Muscle layer of duodenum (tissue), 2 donors: ENCODE measurements around the gene ERC1.

Experiments used
- H3K27ac ChIP-seq: one replicate; pipeline ENCODE4 v1.7.0; 2013; ENCODE audit warnings: mild to moderate bottlenecking, low read length
- H3K27me3 ChIP-seq: one replicate; pipeline ENCODE4 v1.7.0; 2013; ENCODE audit warnings: low read depth, mild to moderate bottlenecking, control low read depth, low read length
- H3K36me3 ChIP-seq, 2 donors: one replicate each; pipeline ENCODE4 v1.7.0; 2013; ENCODE audit warnings: low read length in 2 of 2, control low read depth in 1 of 2, mild to moderate bottlenecking in 1 of 2; ENCODE audit not compliant: insufficient read depth in 2 of 2, control insufficient read depth in 1 of 2
- H3K4me1 ChIP-seq, 2 donors: one replicate each; pipeline ENCODE4 v1.7.0; 2013; ENCODE audit warnings: low read length in 2 of 2, mild to moderate bottlenecking in 2 of 2, control low read depth in 1 of 2, moderate library complexity in 1 of 2; ENCODE audit not compliant: insufficient read depth in 2 of 2, control insufficient read depth in 1 of 2
- H3K4me3 ChIP-seq, 2 donors: one replicate each; pipeline ENCODE4 v1.7.0; 2013; ENCODE audit warnings: low read length in 2 of 2, low read depth in 1 of 2, mild to moderate bottlenecking in 1 of 2
- H3K9me3 ChIP-seq, 2 donors: one replicate each; pipeline ENCODE4 v1.7.0; 2013; ENCODE audit warnings: low read length in 2 of 2, control low read depth in 1 of 2, mild to moderate bottlenecking in 1 of 2; ENCODE audit not compliant: control insufficient read depth in 1 of 2
- donor health status: healthy.

The ERC1 gene

DNA sequence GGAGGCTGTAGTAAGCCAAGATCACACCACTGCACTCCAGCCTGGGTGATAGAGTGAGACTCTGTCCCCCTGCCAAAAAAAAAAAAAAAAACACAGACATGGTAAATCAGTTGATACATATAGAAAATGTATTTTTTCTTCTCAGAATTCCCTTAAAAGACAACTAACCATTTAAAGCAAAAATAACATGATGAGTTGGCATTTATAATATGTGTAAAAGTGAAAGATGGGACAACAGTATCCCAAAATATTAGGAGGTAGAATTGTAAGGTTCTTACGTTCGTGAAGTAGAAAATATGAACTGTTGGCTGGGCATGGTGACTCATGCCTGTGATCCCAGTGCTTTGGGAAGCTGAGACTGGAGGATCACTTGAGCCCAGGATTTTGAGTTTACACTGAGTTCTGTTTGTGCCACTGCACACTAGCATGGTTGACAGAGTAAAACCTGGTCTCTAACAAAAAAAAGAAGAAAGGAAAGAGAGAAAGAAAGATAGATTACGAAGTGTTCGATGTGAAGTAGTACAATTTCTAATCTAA lies 306.7 kb downstream of the ERC1 start:
- Histone ChIP-seq H3K27ac (no peak overlapping the region), H3K36me3 (no peaks in the 10 kb centered on the region), H3K4me1 (no peaks in the 10 kb centered on the region), H3K4me3 (no peak overlapping the region), H3K27me3 (no peaks in the 10 kb centered on the region), H3K9me3 (no peaks in the 10 kb centered on the region)

DNA sequence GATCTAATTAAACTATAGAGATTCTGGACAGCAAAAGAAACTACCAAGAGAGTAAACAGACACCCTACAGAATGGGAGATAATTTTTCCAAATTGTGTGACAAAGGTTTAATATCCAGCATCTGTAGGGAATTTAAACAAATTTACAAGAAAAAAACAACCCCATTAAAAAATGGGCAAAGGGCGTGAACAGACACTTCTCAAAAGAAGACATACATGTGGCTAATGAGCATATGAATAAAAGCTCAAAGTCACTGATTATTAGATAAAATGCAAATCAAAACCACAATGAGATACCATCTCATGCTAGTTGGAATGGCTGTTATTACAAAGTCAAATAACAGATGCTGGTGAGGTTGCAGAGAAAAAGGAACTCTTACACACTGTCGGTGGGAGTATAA lies 309.4 kb downstream of the ERC1 start:
- Histone ChIP-seq H3K4me3 (no peak overlapping the region), H3K27me3 (no peaks in the 10 kb centered on the region), H3K4me1 (peaks cover 0 to 6% of the 10 kb centered on the region in 2 donors), H3K36me3 (no peaks in the 10 kb centered on the region), H3K27ac (no peak overlapping the region), H3K9me3 (no peaks in the 10 kb centered on the region)

DNA sequence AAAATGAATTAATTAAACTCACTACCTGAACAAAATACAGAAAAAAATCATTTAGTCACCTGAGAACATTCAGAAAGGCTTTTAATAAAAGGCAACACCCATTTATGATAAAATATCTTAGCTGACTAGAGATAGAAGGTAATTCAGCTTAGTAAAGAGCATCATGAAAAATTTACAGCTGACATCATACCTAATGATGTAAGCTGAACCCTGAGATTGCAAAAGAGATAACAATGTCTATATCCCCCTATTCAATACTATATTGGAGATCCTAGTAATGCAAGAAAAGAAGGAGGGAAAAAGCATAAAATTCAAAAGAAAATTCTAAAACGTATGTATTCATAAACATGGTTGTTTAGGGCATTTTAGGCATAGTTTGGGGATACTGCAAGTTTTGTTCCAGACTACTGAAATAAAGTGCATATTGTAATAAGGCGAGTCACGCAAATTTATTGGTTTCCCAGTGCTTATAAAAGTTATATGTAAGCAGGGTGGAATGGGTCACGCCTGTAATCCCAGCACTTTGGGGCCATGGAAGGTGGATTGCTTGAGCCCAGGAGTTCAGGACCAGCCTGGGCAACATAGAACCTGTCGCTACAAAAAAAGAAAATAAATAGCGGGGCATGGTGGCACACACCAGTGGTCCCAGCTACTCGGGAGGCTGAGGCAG lies 311.3 kb downstream of the ERC1 start:
- H3K9me3 ChIP-seq = no peaks in the 10 kb centered on the region
- no peaks in the 10 kb centered on the region for H3K36me3 ChIP-seq
- no peaks in the 10 kb centered on the region for H3K27me3 ChIP-seq
- H3K4me3 ChIP-seq = no peak overlapping the region
- H3K4me1 ChIP-seq = peaks cover 0 to 11% of the 10 kb centered on the region in 2 donors
- H3K27ac ChIP-seq = no peak overlapping the region

DNA sequence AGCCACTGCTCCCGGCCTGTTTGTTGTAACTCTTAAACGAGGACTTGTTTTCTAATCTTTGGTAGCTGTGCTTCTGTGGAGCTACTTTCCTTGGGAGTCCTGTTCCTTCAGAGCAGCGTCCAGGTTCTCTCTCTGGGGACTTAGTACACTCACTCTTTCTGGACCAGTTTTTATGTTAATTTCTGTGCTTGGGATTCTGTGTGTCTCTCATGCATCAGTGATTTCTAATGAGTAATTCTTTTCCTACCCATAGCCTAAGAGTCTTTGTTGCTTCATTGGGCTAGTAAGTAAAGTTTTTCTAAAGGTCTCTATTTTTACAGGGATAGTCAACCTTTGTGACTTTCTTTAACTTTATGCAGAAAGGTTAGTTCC lies 314.0 kb downstream of the ERC1 start:
- no peaks in the 10 kb centered on the region for H3K36me3 ChIP-seq
- H3K27ac ChIP-seq = no peak overlapping the region
- no peak overlapping the region for H3K4me3 ChIP-seq
- no peaks in the 10 kb centered on the region for H3K27me3 ChIP-seq
- H3K9me3 ChIP-seq = no peaks in the 10 kb centered on the region
- H3K4me1 ChIP-seq = peaks cover 0 to 11% of the 10 kb centered on the region in 2 donors

DNA sequence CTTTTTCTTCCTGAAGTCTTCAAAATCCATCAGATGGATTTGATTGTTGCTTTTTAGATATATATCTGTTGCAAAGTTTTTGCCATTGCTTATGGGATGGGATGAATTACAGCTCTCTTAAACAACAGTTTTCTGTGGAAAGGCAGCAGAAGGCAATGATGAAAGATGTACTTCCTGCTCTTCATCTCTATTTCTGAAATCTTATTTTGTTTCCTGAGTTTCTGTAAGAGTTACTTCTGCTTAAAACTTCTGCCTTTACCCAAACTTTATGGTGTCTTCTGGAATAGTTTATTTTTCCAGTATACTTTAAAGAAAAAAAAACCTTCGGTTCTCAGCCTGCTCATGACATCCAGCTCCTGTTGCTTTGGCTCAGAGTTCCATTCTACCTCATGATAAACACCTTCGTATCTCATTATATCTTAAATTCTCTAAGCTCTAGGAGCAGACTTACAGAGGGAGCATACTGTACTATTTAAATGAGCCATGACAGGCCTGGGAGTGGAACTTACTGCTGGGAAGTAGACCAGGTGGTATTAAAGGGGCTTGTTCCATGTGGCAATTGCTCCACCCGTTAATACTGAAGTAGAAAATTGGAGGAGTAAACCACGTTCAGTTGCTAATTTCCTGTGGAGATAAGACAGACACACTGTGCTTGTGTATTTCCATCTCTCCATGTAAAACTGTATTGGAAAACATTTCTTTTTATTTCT lies 314.9 kb downstream of the ERC1 start:
- no peak overlapping the region for H3K4me3 ChIP-seq
- H3K27ac ChIP-seq = no peak overlapping the region
- H3K36me3 ChIP-seq = no peaks in the 10 kb centered on the region
- H3K4me1 ChIP-seq = peaks cover 0 to 15% of the 10 kb centered on the region in 2 donors
- H3K27me3 ChIP-seq = no peaks in the 10 kb centered on the region
- no peaks in the 10 kb centered on the region for H3K9me3 ChIP-seq

DNA sequence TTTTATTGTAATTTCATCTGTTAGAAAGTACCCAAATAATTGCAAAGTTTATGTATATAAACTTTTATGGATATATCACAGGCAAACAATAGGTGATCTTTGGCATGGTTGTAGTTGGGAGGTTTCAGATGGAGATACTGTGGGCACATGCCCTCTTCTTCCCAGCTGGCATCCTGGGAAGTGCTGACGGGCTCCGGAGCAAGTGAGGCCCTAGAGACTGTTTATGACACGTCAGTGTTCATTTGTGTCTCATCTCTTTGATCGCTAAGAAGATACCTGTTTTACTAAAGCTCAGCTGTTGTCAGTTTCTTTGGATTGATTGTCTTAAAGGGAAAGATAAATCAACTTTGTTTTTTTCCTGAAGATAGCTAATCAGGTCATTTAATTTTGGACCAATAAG lies 315.8 kb downstream of the ERC1 start:
- Histone ChIP-seq H3K4me1 (peaks cover 0 to 15% of the 10 kb centered on the region in 2 donors), H3K4me3 (no peak overlapping the region), H3K27ac (no peak overlapping the region), H3K27me3 (no peaks in the 10 kb centered on the region), H3K9me3 (no peaks in the 10 kb centered on the region), H3K36me3 (no peaks in the 10 kb centered on the region)

DNA sequence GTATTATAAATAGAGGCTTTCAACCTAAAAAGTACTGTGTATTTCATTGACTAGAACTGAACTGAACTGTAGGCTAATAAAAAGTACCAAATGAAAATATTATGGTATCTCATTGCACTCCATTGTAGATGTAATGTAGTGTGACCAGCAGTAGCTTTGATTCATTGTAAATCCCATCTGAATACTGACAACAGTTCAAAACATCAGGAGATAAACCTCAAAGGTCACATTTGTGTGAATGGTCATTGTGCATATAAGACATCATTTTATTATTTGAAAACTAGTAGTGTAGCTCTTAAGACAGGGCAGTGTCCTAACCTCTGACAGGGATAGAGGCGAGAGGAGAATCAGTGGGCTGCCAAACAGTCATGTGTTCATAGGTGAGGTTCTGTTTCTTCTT lies 316.8 kb downstream of the ERC1 start:
- H3K27ac ChIP-seq = no peak overlapping the region
- H3K4me1 ChIP-seq = peaks cover 0 to 15% of the 10 kb centered on the region in 2 donors
- no peak overlapping the region for H3K4me3 ChIP-seq
- H3K9me3 ChIP-seq = no peaks in the 10 kb centered on the region
- no peaks in the 10 kb centered on the region for H3K36me3 ChIP-seq
- no peaks in the 10 kb centered on the region for H3K27me3 ChIP-seq

DNA sequence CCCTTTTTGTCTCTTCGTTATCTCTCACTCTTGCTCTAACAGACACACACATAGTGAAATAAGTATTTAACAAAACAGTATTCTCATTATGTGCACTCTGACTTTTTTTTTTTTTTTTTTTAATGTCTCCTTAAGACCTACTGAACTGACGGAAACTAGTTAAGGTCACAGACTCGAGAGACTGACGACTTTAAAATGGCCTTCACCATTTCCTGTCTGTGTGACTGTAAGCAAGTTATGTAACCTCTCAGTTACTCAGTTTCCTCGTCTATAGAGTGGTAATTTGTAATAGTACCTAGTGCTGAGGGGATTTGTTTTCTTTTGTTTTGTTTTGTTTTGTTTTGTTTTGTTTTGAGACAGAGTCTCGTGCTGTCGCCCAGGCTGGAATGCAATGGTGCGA lies 318.6 kb downstream of the ERC1 start:
- H3K9me3 ChIP-seq = no peaks in the 10 kb centered on the region
- no peak overlapping the region for H3K27ac ChIP-seq
- no peaks in the 10 kb centered on the region for H3K27me3 ChIP-seq
- H3K4me3 ChIP-seq = no peak overlapping the region
- peaks cover 0 to 15% of the 10 kb centered on the region in 2 donors for H3K4me1 ChIP-seq
- H3K36me3 ChIP-seq = no peaks in the 10 kb centered on the region

DNA sequence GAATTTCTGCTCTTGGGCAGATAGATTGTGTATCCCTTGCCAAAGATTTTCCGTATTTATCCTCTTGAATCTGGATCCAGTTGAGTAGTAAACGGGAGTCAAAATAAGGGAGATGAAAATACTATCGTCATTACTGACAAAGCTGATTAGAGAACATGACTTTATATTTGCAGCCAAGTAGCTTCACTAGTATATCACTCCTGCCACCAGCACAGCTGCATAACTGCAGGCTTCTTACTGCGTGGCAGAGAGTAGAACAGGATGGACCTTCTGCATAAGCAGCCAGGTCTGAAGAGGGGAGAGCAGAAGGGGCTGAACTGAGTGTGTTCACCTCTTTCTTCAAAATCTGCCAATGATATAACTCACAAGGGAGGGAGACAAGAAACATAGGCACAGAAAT lies 319.6 kb downstream of the ERC1 start:
- H3K27me3 ChIP-seq = no peaks in the 10 kb centered on the region
- peaks cover 0 to 7% of the 10 kb centered on the region in 2 donors for H3K36me3 ChIP-seq
- no peak overlapping the region for H3K4me3 ChIP-seq
- no peak overlapping the region for H3K27ac ChIP-seq
- peaks cover 0 to 9% of the 10 kb centered on the region in 2 donors for H3K4me1 ChIP-seq
- no peaks in the 10 kb centered on the region for H3K9me3 ChIP-seq

DNA sequence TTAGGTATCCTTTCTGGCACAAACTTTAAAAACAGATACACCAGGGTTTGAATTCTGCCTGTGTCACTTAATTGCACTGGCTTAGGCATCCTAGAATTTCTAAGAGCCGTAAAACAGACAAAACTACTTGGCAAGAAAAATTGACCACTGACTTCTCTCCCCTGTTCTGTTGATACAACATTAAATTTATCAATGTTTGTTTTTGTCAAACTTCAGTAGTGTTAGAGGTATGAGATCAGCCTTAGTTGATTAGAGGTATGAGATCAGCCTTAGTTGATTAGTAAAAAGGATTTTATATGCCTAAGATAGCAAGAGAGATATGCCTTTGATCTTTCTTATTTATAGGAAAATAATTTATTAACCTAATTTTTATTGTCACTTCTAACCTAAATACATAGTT lies 320.1 kb downstream of the ERC1 start:
- no peaks in the 10 kb centered on the region for H3K27me3 ChIP-seq
- no peak overlapping the region for H3K27ac ChIP-seq
- no peak overlapping the region for H3K4me3 ChIP-seq
- H3K4me1 ChIP-seq = peaks cover 0 to 7% of the 10 kb centered on the region in 2 donors
- peaks cover 0 to 7% of the 10 kb centered on the region in 2 donors for H3K36me3 ChIP-seq
- H3K9me3 ChIP-seq = no peaks in the 10 kb centered on the region

DNA sequence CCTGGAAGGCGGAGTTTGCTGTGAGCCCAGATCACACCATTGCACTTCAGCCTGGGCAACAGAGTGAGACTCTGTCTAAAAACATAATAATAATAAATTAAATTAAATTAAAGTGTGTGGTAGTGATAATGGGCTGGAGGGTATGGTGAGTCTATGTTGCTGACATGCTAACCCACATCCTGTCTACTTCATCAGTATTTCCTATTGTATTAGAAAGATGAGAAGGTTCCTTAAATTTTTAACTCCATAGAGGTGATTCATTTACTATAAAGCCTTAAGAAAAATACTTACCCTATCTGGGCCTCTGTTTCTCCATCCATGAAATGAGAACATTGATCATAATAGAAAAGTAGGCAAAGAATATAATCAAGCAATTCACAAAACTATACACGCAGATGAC lies 322.9 kb downstream of the ERC1 start:
- Histone ChIP-seq H3K9me3 (no peaks in the 10 kb centered on the region), H3K36me3 (peaks cover 0 to 7% of the 10 kb centered on the region in 2 donors), H3K4me3 (no peak overlapping the region), H3K27ac (no peak overlapping the region), H3K4me1 (peaks cover 6 to 14% of the 10 kb centered on the region in 2 donors), H3K27me3 (no peaks in the 10 kb centered on the region)
